HG03565 (cell line): Measurements from ENCODE around the gene COL6A2.
"Not testable (repeated sequence)": the region's sequence is repeated elsewhere in the genome, so short reads cannot be mapped to it uniquely, and the experiment has no call there.

Experiments
- ATAC-seq: cut with Tn5 transposase; IDR thresholded peaks from one replicate; pipeline ENCODE4 v1.9.1; 2021; ENCODE audit warnings: mild to moderate bottlenecking, moderate library complexity; ENCODE audit not compliant: unreplicated experiment

COL6A2 gene

GRCh38 chr21:46093668-46094400 is 4.1 kb upstream of the COL6A2 start:
- ATAC-seq: no peak

- ATAC-seq: no peak
Observed at GRCh38 chr21:46094401-46095082, 3.4 kb upstream of the COL6A2 start.

GRCh38 chr21:46095083-46095719 is 2.7 kb upstream of the COL6A2 start:
- no peak for ATAC-seq

- no peak for ATAC-seq
Observed at GRCh38 chr21:46095814-46096595, 1.9 kb upstream of the COL6A2 start.

GRCh38 chr21:46096596-46097335 is 1.1 kb upstream of the COL6A2 start:
- ATAC-seq: no peak

- ATAC-seq: no peak
Observed at GRCh38 chr21:46098303-46099141, 610 bp downstream of the COL6A2 start.

- no peak for ATAC-seq
Observed at GRCh38 chr21:46099476-46099875, 1.6 kb downstream of the COL6A2 start.

GRCh38 chr21:46100020-46100419 is 2.1 kb downstream of the COL6A2 start:
- no peak for ATAC-seq

- ATAC-seq: no peak
Observed at GRCh38 chr21:46100426-46100825, 2.5 kb downstream of the COL6A2 start.

GRCh38 chr21:46100906-46101305 is 3.0 kb downstream of the COL6A2 start:
- ATAC-seq: no peak

GRCh38 chr21:46104104-46104503 is 6.2 kb downstream of the COL6A2 start:
- ATAC-seq: no peak

- ATAC-seq: not testable (repeated sequence)
Observed at GRCh38 chr21:46107376-46107775, 9.5 kb downstream of the COL6A2 start.

GRCh38 chr21:46108827-46109312 is 11.0 kb downstream of the COL6A2 start:
- no peak for ATAC-seq

- ATAC-seq: no peak
Observed at GRCh38 chr21:46109313-46110221, 11.7 kb downstream of the COL6A2 start.

- ATAC-seq: no peak
Observed at GRCh38 chr21:46110499-46111192, 12.7 kb downstream of the COL6A2 start.

- ATAC-seq: no peak
Observed at GRCh38 chr21:46111193-46111571, 13.3 kb downstream of the COL6A2 start.

- ATAC-seq: no peak
Observed at GRCh38 chr21:46111857-46112724, 14.2 kb downstream of the COL6A2 start.
